K562 (cell line): ENCODE results near the gene TRMT1. TPM values are rescaled to one million over a fixed set of nuclear protein-coding genes. Genes with fewer than 3 reads are reported as not detected.

ENCODE experiments used
- ATF1 ChIP-seq, 2 experiments: fragments of 450-650 bp in 1 of 2; IDR thresholded peaks; 2 replicates each; pipeline ENCODE4 v1.6.1; 2016; ENCODE audit warnings: missing compliant biosample characterization in 1 of 2, missing genetic modification characterization in 1 of 2
- CCNT2 ChIP-seq: IDR thresholded peaks from 2 replicates; pipeline ENCODE4 v1.6.1; 2011; ENCODE audit warnings: borderline replicate concordance, low read depth, mild to moderate bottlenecking, moderate library complexity, mixed read lengths, low read length; ENCODE audit not compliant: insufficient read length; ENCODE audit errors: extremely low read depth
- CHCHD3 ChIP-seq: fragments of 250-450 bp; sonication (Bioruptor Pico); IDR thresholded peaks from 2 replicates; pipeline ENCODE4 v2.1.2; 2022; ENCODE audit warnings: mild to moderate bottlenecking
- CHD2 ChIP-seq: IDR thresholded peaks from 2 replicates; pipeline ENCODE4 v1.6.1; 2011; ENCODE audit warnings: low read depth, low read length
- CREM ChIP-seq: IDR thresholded peaks from 2 replicates; pipeline ENCODE4 v1.6.1; 2014; ENCODE audit warnings: antibody characterized with exemption, low read depth
- DEAF1 ChIP-seq: fragments of 450-650 bp; formaldehyde crosslinking; IDR thresholded peaks from 2 replicates; pipeline ENCODE4 v1.4.0; 2020; ENCODE audit warnings: mild to moderate bottlenecking, moderate library complexity
- ELF1 ChIP-seq: fragments of 200-800 bp; sonication (Bioruptor generic); IDR thresholded peaks from 2 replicates; pipeline ENCODE4 v1.6.1; 2016; ENCODE audit warnings: missing genetic modification characterization, missing compliant biosample characterization
- GABPA ChIP-seq: fragments of 200-800 bp; sonication (Bioruptor generic); conservative IDR thresholded peaks from 2 replicates; pipeline ENCODE4 v1.6.1; 2016; ENCODE audit warnings: low read depth, missing genetic modification characterization, missing compliant biosample characterization
- GATAD2B ChIP-seq: fragments of 450-650 bp; IDR thresholded peaks from 2 replicates; pipeline ENCODE4 v1.6.1; 2017; ENCODE audit warnings: mild to moderate bottlenecking, borderline replicate concordance
- PHF8 ChIP-seq: fragments of 200-600 bp; sonication (generic); IDR thresholded peaks from 2 replicates; pipeline ENCODE4 v1.6.1; 2012; ENCODE audit warnings: mixed run types, mild to moderate bottlenecking, inconsistent platforms, low read length, moderate library complexity, borderline replicate concordance
- SMAD1 ChIP-seq: fragments of 150-350 bp; IDR thresholded peaks from 2 replicates; pipeline ENCODE4 v1.6.1; 2014; ENCODE audit warnings: low read length, low read depth; ENCODE audit not compliant: partially characterized antibody
- SOX6 ChIP-seq: fragments of 450-650 bp; IDR thresholded peaks from 2 replicates; pipeline ENCODE4 v1.6.1; 2014; ENCODE audit warnings: mild to moderate bottlenecking
- TEAD1 ChIP-seq, 2 experiments: fragments of 450-650 bp in 1 of 2; sonication (generic) in 1 of 2; formaldehyde crosslinking; IDR thresholded peaks; 2 replicates each; pipeline versions ENCODE4 v1.4.0 to v1.8.0; 2020 to 2022; ENCODE audit warnings: mild to moderate bottlenecking in 2 of 2, missing genetic modification reagents in 1 of 2
- TFAM ChIP-seq: fragments of 250-450 bp; sonication (Bioruptor Pico); conservative IDR thresholded peaks from 2 replicates; pipeline ENCODE4 v1.5.0; 2021; ENCODE audit warnings: mild to moderate bottlenecking, moderate library complexity
- ZBTB7A ChIP-seq: IDR thresholded peaks from 2 replicates; pipeline ENCODE4 v1.6.1; 2011; ENCODE audit warnings: low read depth, mild to moderate bottlenecking, low read length, moderate library complexity, borderline replicate concordance; ENCODE audit not compliant: control insufficient read depth
- ZFP30 ChIP-seq: fragments of 250-450 bp; sonication (Bioruptor Pico); IDR thresholded peaks from 2 replicates; pipeline ENCODE4 v1.8.0; 2022; ENCODE audit warnings: moderate library complexity, mild to moderate bottlenecking, inconsistent platforms, borderline replicate concordance
- ZFX ChIP-seq: sonication (generic); formaldehyde crosslinking; IDR thresholded peaks from 2 replicates; pipeline ENCODE4 v1.8.0; 2022; ENCODE audit warnings: mild to moderate bottlenecking, missing genetic modification reagents, moderate library complexity
- ZNF197 ChIP-seq: fragments of 200-800 bp; sonication (Bioruptor generic); IDR thresholded peaks from 2 replicates; pipeline ENCODE4 v1.6.1; 2016; ENCODE audit warnings: low read depth, missing genetic modification characterization, missing compliant biosample characterization
- ZNF324 ChIP-seq: fragments of 250-450 bp; sonication (Bioruptor Pico); IDR thresholded peaks from 2 replicates; pipeline ENCODE4 v1.4.0; 2020; ENCODE audit warnings: mild to moderate bottlenecking
- ZNF551 ChIP-seq: fragments of 250-450 bp; sonication (Bioruptor Pico); IDR thresholded peaks from 2 replicates; pipeline ENCODE4 v1.5.0; 2021; ENCODE audit warnings: mild to moderate bottlenecking, moderate library complexity
- ZNF561 ChIP-seq: fragments of 450-650 bp; formaldehyde crosslinking; conservative IDR thresholded peaks from 2 replicates; pipeline ENCODE4 v1.4.0; 2020; ENCODE audit warnings: mild to moderate bottlenecking, moderate library complexity
- ZNF76 ChIP-seq: fragments of 250-450 bp; sonication (Bioruptor Pico); IDR thresholded peaks from 2 replicates; pipeline ENCODE4 v1.4.0; 2020; ENCODE audit warnings: mild to moderate bottlenecking, moderate library complexity, borderline replicate concordance
- ZNF780A ChIP-seq: fragments of 250-450 bp; sonication (Bioruptor Pico); IDR thresholded peaks from 2 replicates; pipeline ENCODE4 v1.5.0; 2021; ENCODE audit warnings: mild to moderate bottlenecking
- ZNF830 ChIP-seq: fragments of 250-450 bp; sonication (Bioruptor Pico); IDR thresholded peaks from 2 replicates; pipeline ENCODE4 v1.5.0; 2021; ENCODE audit warnings: mild to moderate bottlenecking
- polyA plus RNA-seq, 8 experiments: library from polyadenylated mRNA; depleted of rRNA in 4 of 8; stranded (reverse) in 5 of 8; unstranded in 3 of 8; fragments of >200 nt; fragmentation: Nextera tagmentation in 2 of 8; fragmentation: Illumina TruSeq in 1 of 8; extraction: Ambion mirVana in 2 of 8; extraction: Trizol in 1 of 8; gene quantifications; 2 replicates each; pipeline versions ENCODE4 v1.2.1 to v1.2.3, GENCODE V29; 2011 to 2014; ENCODE audit warnings: inconsistent platforms in 1 of 8, missing spikeins in 1 of 8
- total RNA-seq, 7 experiments: library from RNA; depleted of rRNA in 6 of 7; stranded (reverse); fragments of >200 nt in 6 of 7; fragmentation: Illumina TruSeq in 2 of 7; extraction: Trizol in 2 of 7; gene quantifications; 2 replicates each; pipeline versions ENCODE4 v1.2.1 to v1.2.3, GENCODE V29; 2011 to 2021; ENCODE audit warnings: low replicate concordance in 1 of 7
- TF ChIP-seq, protein P1 (sequence below), 2 experiments: fragments of 250-450 bp in 1 of 2; fragments of 450-650 bp in 1 of 2; sonication (Bioruptor Pico) in 1 of 2; IDR thresholded peaks; 2 replicates each; pipeline versions ENCODE4 v1.6.1 to v1.8.0; 2016 to 2021; ENCODE audit warnings: mild to moderate bottlenecking in 2 of 2, moderate library complexity in 2 of 2, missing compliant biosample characterization in 1 of 2, missing genetic modification characterization in 1 of 2

Gene TRMT1
- total and polyA plus RNA-seq, 9 of the 15 experiments (the other 6 are each of a cell fraction or from before 2014, with no cell fraction given): 5.8 to 158 (median 54.3) TPM

DNA sequence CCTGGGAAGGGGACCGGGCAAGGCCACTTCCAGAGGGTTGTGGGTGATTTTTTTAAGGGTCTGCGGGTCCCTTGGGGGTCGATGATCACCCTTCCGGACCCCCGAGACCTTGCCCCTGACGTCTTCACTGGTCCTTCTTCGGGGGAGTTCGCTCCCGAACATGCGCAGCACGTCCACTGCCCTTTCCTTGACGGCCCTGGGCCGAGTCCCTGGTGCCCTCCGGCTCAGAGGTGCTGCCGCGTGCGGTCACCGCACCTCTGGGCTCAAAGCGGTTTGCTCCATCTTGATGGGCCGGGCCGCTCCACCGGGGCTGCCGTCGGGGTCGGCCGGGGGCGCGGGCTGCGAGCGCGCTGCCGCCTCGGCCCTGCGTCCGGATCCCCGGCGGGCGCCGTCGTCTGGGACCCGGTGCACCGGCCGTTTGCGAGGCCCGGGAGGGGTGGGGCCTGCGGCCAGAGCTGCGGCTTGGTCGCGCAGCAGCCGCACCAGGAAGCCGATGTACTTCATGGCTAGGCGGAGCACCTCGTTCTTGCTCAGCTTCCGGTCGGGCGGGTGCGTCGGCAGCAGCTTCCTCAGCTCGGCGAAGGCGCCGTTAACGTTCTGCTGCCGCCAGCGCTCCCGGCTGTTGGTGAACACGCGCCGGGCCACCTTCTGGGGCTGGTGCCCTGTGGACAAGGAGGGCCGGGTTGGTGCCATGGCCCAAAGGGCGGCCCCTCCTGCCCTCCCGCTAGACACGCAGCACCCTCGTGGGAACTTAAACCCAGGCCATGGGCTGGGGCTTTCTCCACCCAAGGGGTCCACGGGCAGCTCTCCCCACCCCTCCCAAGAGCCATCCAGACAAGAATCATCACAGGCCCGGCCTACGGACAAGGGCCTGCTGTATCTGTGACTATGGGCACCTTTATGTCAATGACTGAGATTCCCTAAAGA is 17.2 kb downstream of the TRMT1 start (continued):
- TF ChIP-seq TEAD1 (CRISPR knock-in tag; IDR thresholded peaks at IDR 0.05) (0 out of 4 replicates have a peak, but pooled peaks of 1 of the 2 experiments have one; percentile 20), ZNF551 (CRISPR knock-in tag) (no peak), ZFP30 (CRISPR knock-in tag) (0 out of 2 replicates have a peak, but pooled peaks have one; percentile 27), ZNF830 (CRISPR knock-in tag) (peak; percentile 75; the same call in 1 of the 2 replicates), DEAF1 (CRISPR knock-in tag) (0 out of 2 replicates have a peak, but pooled peaks have one; percentile 6), ATF1 (CRISPR knock-in tag; IDR thresholded peaks at IDR 0.05) (no peak), ATF1 (tag; IDR thresholded peaks at IDR 0.05) (peak; percentile 52; the same call in 1 of the 2 replicates), ZNF197 (CRISPR knock-in tag) (0 out of 2 replicates have a peak, but pooled peaks have one; percentile 19), PHF8 (peak; percentile 26; the same call in 1 of the 2 replicates), CCNT2 (peak; percentile 73), ZNF76 (peak; percentile 61; the same call in 1 of the 2 replicates), GABPA (tag) (peak; percentile 92), SOX6 (peak; percentile 44; the same call in 1 of the 2 replicates), ZBTB7A (peak; percentile 75), CHD2 (no peak), CREM (peak; percentile 56; the same call in 1 of the 2 replicates), CHCHD3 (CRISPR knock-in tag) (no peak), ELF1 (tag) (peak; percentile 79), ZNF324 (CRISPR knock-in tag) (peak; percentile 31; the same call in 1 of the 2 replicates), SMAD1 (no peak), ZNF780A (CRISPR knock-in tag) (peak; percentile 76; the same call in 1 of the 2 replicates), TFAM (CRISPR knock-in tag) (no peak), ZFX (no peak; the same call in none of the 2 replicates), GATAD2B (peak; percentile 80), ZNF561 (CRISPR knock-in tag) (no peak)
- TF ChIP-seq, protein P1, sequence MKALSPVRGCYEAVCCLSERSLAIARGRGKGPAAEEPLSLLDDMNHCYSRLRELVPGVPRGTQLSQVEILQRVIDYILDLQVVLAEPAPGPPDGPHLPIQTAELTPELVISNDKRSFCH (CRISPR knock-in tag; IDR thresholded peaks at IDR 0.05): no peak
- TF ChIP-seq, protein P1 (tag; IDR thresholded peaks at IDR 0.05): peak; percentile 86
